ENCODE data around the gene SSBP3.

- TF ChIP-seq CTCF (IDR thresholded peaks at IDR 0.05; ENCODE audit: low read depth, low read length) (no peak), EZH2phosphoT487 (IDR thresholded peaks at IDR 0.05; ENCODE audit: low read depth) (no peak)
Measured at GRCh38 chr1:54241364-54241763, 164.8 kb downstream of the SSBP3 start.
